Activated T-cell treated with anti-CD3 and anti-CD28 coated beads for 48 hours (primary cell): ENCODE results near the gene VRK1.

Experiments used
- DNase-seq: peaks from one replicate; pipeline ENCODE4 v3.0.0-alpha.2; 2020; ENCODE audit warnings: low read depth

The VRK1 gene

DNA sequence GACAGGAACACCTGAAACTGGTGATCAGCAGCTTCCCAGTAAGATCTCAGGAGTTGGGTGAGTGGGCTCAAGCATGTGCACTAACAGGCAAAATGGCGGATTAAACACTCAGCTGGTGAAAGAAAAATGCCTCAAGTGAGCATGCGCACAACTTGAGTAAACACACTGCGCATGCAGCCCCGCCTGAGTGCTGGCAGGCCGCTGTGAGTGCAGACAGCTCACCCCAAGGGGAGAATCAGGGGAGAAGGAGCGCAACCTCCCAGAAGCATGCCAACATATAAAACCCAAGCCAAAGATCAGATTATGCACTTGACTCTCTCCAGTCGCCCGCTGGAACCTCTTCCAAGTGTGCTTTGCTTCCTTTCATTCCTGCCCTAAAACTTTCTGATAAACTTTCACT lies 125.8 kb downstream of the VRK1 start:
- DNase-seq: no peak

DNA sequence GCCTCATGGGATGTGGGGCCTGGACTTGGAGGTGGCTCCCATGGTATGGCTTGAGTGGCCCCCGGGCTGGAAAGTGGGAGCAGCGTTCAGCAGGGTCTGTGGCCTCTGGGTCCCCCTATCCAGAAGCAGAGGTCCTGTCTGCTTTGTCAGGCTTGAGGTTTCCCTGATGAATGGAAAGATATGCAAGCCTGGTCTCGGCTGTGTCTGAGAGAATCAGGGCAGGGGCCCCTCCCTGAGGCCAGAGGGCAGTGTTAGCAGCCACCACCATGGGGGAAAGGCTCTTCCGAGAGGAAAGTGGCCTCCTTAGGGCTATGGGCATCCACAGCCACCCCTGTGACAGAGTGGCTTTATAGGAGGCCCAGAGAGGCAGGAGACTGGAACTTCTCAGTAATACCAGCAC lies 128.2 kb downstream of the VRK1 start:
- DNase-seq: no peak

DNA sequence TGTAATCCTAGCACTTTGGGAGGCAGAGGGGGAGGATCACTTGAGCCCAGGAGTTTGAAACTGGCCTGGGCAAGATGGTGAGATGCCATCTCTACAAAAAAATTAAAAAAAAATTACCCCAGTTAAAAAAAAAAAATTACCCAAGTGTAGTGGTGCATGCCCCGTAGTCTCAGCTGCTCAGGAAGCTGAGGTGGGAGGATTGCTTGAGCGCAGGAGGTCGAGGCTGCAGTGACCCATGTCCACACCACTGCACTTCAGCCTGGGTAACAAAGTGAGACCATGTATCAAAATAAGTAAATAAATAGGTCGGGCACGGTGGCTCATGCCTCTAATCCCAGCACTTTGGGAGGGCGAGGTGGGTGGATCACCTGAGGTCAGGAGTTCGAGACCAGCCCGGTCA lies 128.8 kb downstream of the VRK1 start:
- no peak for DNase-seq

DNA sequence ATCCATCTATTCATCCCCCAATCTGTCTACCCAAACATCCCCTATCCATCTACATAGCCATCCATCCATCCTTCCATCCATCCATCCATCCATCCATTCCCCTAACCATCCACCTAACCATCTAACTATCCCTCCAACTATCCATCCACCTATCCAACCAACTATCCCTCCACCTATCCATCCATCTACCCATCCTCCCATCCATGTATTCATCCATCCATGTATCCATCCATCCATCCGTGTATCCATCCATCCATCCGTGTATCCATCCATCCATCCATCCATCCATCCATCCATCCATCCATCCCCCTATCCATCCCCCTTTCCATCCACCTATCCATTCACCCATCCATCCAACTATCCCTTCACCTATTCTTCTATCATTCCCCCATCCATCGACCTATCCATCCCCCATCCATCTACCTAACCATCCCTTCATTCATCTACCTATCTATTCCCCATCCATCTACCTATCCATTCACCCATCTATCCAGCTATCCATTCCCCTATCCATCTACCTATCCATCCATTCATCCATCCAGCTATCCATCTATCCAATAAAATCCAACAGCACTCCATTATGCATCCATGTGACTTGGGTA lies 131.7 kb downstream of the VRK1 start:
- no peak for DNase-seq

DNA sequence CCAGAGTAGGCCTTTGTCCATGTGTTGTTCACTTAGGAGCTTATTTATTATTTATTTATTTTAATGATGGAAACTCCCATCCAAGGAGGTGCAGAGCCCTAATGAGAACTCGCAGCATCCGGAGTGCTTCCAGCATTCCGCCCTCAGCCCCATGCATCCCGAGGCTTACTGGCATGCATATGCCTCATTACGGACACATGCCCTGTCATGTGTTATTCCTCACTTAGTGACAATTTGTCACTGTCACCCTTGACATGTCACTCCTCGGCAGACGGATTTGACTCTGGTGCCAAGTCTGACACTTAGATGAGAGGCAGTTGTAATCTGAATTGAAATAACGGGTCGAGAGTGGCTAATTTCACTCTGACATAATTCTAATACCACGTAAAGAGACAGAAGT lies 132.8 kb downstream of the VRK1 start:
- no peak for DNase-seq

DNA sequence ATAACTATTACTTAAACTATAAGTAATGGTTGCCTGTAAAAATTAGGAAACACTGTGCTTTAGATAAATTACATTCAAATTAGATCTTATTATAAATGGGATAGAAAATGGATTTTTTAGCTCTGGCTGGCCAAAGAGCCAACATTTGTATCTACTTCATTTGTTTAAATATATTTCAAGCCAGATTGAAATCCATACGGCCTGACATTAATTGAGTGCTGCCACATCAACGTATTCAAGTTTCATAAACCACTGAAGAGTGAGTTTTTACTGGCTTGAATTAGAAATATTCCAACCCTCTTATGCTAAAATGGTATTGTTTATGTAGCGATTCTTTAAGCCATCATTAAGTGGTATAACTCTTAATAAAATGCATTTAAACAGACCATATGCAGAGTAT lies 133.3 kb downstream of the VRK1 start:
- no peak for DNase-seq
